ENCODE data around the gene GEMIN7. TPM values are rescaled to one million over a fixed set of nuclear protein-coding genes. Genes with fewer than 3 reads are reported as not detected.
A peak's percentile ranks its signal among the peaks of the same experiment; 100 is the strongest.

GEMIN7 gene
- total RNA-seq, 4 donors from 2014 or later: 28.7 to 34.2 (median 29.6) TPM; not detected in 1

DNA sequence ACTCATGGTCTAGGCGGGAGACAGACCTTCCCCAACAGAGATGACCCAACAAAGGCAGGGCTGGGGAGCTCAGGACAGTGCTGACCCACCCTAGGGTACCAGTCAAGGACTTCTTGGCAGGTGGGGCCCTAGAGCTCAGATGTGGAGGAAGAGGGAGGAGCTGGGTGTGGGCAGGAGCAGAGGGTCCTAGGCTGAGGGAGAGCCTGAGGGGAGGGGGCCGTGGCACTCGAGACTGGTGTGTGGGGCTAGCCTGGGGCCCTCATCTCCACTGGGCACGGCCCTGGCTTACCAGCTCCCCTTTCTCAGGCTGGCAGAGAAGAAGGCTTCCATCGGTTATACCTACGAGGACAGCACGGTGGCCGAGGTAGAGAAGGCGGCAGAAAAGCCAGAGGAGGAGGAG, 21.6 kb upstream of the GEMIN7 start:
- H3K27me3 ChIP-seq: no peaks in the 10 kb centered on the region
- no peak overlapping the region for H3K4me3 ChIP-seq
- no peaks in the 10 kb centered on the region for H3K4me1 ChIP-seq
- TF ChIP-seq POLR2A (IDR thresholded peaks at IDR 0.05): no peak
- TF ChIP-seq, protein P1, sequence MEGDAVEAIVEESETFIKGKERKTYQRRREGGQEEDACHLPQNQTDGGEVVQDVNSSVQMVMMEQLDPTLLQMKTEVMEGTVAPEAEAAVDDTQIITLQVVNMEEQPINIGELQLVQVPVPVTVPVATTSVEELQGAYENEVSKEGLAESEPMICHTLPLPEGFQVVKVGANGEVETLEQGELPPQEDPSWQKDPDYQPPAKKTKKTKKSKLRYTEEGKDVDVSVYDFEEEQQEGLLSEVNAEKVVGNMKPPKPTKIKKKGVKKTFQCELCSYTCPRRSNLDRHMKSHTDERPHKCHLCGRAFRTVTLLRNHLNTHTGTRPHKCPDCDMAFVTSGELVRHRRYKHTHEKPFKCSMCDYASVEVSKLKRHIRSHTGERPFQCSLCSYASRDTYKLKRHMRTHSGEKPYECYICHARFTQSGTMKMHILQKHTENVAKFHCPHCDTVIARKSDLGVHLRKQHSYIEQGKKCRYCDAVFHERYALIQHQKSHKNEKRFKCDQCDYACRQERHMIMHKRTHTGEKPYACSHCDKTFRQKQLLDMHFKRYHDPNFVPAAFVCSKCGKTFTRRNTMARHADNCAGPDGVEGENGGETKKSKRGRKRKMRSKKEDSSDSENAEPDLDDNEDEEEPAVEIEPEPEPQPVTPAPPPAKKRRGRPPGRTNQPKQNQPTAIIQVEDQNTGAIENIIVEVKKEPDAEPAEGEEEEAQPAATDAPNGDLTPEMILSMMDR (IDR thresholded peaks at IDR 0.05): no peak
- peak overlapping the region in 1 of 4 donors; percentile 14 for H3K27ac ChIP-seq
- H3K36me3 ChIP-seq: peaks cover 0 to 99% (median 4%) of the 10 kb centered on the region in 3 donors
- DNase-seq: no peak
- H3K9me3 ChIP-seq: no peaks in the 10 kb centered on the region

DNA sequence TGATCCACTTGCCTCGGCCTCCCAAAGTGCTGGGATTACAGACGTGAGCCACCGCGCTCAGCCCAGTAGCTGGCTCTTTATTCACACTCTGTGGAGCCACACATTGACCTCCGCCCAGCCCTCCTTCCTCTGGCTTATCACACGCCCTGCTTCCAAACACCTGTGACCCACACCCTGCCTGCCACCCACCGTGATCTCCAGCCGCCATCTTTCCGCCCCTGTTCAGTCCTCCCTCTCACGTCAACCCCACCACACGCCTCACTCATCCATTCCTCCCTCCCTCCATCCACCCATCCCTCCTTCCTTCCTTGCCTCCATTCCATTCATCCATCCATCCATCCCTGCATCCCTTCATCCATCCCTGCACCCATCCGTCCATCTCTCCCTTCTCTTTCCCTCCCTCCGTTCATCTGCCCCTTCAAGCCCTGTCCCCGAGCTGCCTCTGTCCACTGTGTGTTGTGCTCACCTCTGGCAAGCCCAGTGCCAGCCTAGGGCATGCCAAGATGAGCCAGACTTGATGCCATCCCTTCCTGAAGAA, 20.4 kb upstream of the GEMIN7 start:
- Histone ChIP-seq H3K9me3 (no peaks in the 10 kb centered on the region), H3K27ac (no peak overlapping the region), H3K27me3 (no peaks in the 10 kb centered on the region), H3K4me3 (no peak overlapping the region), H3K4me1 (no peaks in the 10 kb centered on the region), H3K36me3 (peaks cover 0 to 98% (median 4%) of the 10 kb centered on the region in 3 donors)
- no peak for DNase-seq
- TF ChIP-seq, protein P1 (IDR thresholded peaks at IDR 0.05): no peak
- no peak for TF ChIP-seq POLR2A (IDR thresholded peaks at IDR 0.05)

DNA sequence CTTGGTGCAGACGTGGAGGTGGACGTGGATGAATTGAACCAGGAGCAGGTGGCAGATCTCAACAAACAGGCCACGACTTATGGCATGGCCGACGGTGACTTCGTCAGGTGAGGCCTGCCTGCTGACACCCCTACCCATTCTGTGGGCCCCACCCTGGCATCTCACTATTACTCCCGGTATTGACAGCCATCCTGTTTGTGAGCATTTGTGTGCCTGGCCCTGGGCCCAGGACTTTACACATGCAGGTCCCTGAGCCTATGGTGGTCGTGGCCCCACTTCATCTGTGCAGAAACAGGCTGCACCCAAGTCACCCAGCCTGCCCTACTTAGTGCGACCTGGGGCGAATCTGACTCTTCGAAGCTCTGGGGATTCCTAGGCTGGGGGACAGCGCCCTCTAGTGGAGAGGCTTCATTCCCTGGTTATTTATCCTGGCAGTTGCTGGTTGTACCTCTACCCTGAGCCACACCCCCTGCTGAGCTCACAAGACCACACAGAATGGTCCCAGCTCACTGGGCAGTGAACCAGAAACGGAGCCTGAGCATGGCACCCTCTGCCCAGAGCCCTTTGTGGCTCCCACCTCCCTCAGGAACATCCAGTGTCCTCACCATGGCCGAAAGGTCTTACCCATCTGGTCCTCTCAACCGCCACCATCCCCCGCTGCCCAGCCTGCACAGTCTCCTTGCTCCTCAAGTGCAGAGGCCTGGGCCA, 19.6 kb upstream of the GEMIN7 start:
- Histone ChIP-seq H3K27ac (no peak overlapping the region), H3K4me3 (no peak overlapping the region), H3K9me3 (no peaks in the 10 kb centered on the region), H3K36me3 (peaks cover 0 to 98% (median 4%) of the 10 kb centered on the region in 3 donors), H3K4me1 (no peaks in the 10 kb centered on the region), H3K27me3 (no peaks in the 10 kb centered on the region)
- TF ChIP-seq, protein P1 (IDR thresholded peaks at IDR 0.05): peak; percentile 72 to 94 (median 90)
- no peak for TF ChIP-seq POLR2A (IDR thresholded peaks at IDR 0.05)
- peak; percentile 84 to 93 (median 84) for DNase-seq

DNA sequence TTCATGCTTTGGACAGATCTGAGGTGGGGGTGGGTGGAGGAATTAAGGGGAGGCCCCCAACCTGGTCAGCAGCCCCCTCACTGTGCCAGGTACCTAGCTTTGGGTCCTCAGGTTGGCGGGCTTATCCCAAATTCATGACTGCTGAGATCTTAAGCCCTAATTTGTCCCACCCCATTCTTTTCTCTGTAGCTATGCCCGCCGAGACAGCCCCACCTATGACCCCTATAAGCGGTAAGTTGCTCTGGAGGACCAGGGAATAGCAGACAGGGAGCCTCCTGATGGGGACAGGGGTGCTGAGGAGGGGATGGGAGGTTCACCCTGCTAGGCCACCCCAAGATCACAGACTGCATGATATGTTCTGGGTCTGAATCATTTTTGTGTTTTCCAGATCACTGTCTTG, 17.1 kb upstream of the GEMIN7 start:
- H3K9me3 ChIP-seq: no peaks in the 10 kb centered on the region
- DNase-seq: no peak
- no peaks in the 10 kb centered on the region for H3K27me3 ChIP-seq
- peaks cover 0 to 97% (median 4%) of the 10 kb centered on the region in 3 donors for H3K36me3 ChIP-seq
- no peak overlapping the region for H3K27ac ChIP-seq
- no peaks in the 10 kb centered on the region for H3K4me1 ChIP-seq
- H3K4me3 ChIP-seq: no peak overlapping the region
- no peak for TF ChIP-seq POLR2A (IDR thresholded peaks at IDR 0.05)
- TF ChIP-seq, protein P1 (IDR thresholded peaks at IDR 0.05): no peak

DNA sequence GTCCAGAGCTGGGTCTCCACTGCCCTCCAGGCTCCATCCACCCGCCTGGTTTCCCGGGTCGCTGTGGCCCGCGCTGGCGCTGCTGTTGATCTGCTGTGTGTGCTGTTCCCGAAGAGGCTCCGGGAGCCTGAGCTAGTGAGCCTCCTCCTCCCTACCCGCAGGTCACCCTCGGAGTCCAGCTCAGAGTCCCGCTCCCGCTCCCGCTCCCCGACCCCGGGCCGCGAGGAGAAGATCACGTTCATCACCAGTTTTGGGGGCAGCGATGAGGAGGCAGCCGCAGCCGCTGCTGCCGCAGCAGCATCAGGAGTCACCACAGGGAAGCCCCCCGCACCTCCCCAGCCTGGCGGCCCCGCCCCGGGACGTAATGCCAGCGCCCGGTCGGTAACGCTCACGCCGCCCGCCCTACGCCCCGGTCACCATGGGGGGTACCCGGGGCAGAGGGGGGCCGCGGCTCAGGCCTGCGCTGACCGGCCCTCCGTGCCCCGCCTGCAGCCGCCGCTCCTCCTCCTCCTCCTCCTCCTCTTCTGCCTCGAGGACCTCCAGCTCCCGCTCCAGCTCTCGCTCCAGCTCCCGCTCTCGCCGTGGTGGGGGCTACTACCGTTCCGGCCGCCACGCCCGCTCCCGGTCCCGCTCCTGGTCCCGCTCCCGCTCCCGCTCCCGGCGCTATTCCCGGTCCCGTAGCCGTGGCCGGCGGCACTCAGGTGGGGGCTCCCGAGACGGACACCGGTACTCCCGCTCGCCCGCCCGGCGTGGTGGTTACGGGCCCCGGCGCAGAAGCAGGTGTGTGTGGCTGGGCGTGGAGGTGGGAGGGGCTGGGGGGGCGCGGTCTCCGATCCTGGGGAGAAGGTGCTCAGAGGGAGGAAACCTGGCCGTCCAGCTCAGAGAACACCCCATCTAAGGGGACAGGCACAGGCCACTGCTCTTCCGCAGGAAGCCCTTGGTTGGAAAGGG, 14.9 kb upstream of the GEMIN7 start:
- TF ChIP-seq POLR2A (IDR thresholded peaks at IDR 0.05): no peak
- TF ChIP-seq, protein P1 (IDR thresholded peaks at IDR 0.05): no peak
- peaks cover 0 to 97% (median 4%) of the 10 kb centered on the region in 3 donors for H3K36me3 ChIP-seq
- H3K27ac ChIP-seq: no peak overlapping the region
- no peaks in the 10 kb centered on the region for H3K27me3 ChIP-seq
- no peak overlapping the region for H3K4me3 ChIP-seq
- no peaks in the 10 kb centered on the region for H3K4me1 ChIP-seq
- H3K9me3 ChIP-seq: no peaks in the 10 kb centered on the region
- no peak for DNase-seq
